GM18526 (cell line): ENCODE results near the gene KANSL1.

Experiments
- POLR2A ChIP-seq: IDR thresholded peaks from 3 replicates; pipeline ENCODE4 v1.6.1; 2011; ENCODE audit not compliant: insufficient read length; ENCODE audit errors: extremely low read depth

The KANSL1 gene

GRCh38 chr17:46170639-46171429 lies 22.4 kb downstream of the KANSL1 start:
- TF ChIP-seq POLR2A, result no peak

GRCh38 chr17:46169913-46170638 lies 23.2 kb downstream of the KANSL1 start:
- TF ChIP-seq POLR2A, result no peak

- TF ChIP-seq POLR2A, result no peak
Measured at GRCh38 chr17:46167826-46168569, 25.2 kb downstream of the KANSL1 start.

- TF ChIP-seq POLR2A, result no peak
Measured at GRCh38 chr17:46167267-46167666, 26.0 kb downstream of the KANSL1 start.

GRCh38 chr17:46166692-46167249 lies 26.5 kb downstream of the KANSL1 start:
- TF ChIP-seq POLR2A, result no peak

- no peak for TF ChIP-seq POLR2A
Measured at GRCh38 chr17:46163929-46164594, 29.2 kb downstream of the KANSL1 start.

GRCh38 chr17:46163316-46163715 lies 29.9 kb downstream of the KANSL1 start:
- TF ChIP-seq POLR2A, result no peak

- TF ChIP-seq POLR2A, result no peak
Measured at GRCh38 chr17:46162866-46163265, 30.4 kb downstream of the KANSL1 start.

GRCh38 chr17:46160169-46160568 lies 33.1 kb downstream of the KANSL1 start:
- TF ChIP-seq POLR2A, result no peak

- no peak for TF ChIP-seq POLR2A
Measured at GRCh38 chr17:46159686-46160085, 33.5 kb downstream of the KANSL1 start.

GRCh38 chr17:46158323-46159296 lies 34.6 kb downstream of the KANSL1 start:
- TF ChIP-seq POLR2A, result no peak

- no peak for TF ChIP-seq POLR2A
Measured at GRCh38 chr17:46157443-46158062, 35.7 kb downstream of the KANSL1 start.

- TF ChIP-seq POLR2A, result no peak
Measured at GRCh38 chr17:46154151-46154816, 38.9 kb downstream of the KANSL1 start.
